Ishikawa (cell line): ENCODE data around the gene PLXDC2.

Experiments
- CEBPB ChIP-seq: IDR thresholded peaks from 2 replicates; pipeline ENCODE4 v1.6.1; 2012
- CREB1 ChIP-seq: IDR thresholded peaks from 2 replicates; pipeline ENCODE4 v1.6.1; 2012; ENCODE audit warnings: low read depth
- EGR1 ChIP-seq: IDR thresholded peaks from 2 replicates; pipeline ENCODE4 v1.6.1; 2012
- EP300 ChIP-seq: IDR thresholded peaks from 2 replicates; pipeline ENCODE4 v1.6.1; 2012; ENCODE audit warnings: borderline replicate concordance
- FOXM1 ChIP-seq: IDR thresholded peaks from 2 replicates; pipeline ENCODE4 v1.6.1; 2012; ENCODE audit warnings: low read depth, borderline replicate concordance
- MAX ChIP-seq: IDR thresholded peaks from 2 replicates; pipeline ENCODE4 v1.6.1; 2012
- NFIC ChIP-seq: IDR thresholded peaks from 2 replicates; pipeline ENCODE4 v1.6.1; 2012
- RAD21 ChIP-seq: IDR thresholded peaks from 2 replicates; pipeline ENCODE4 v1.6.1; 2012; ENCODE audit warnings: low read depth
- REST ChIP-seq: IDR thresholded peaks from 2 replicates; pipeline ENCODE4 v1.6.1; 2012; ENCODE audit warnings: low read depth, mild to moderate bottlenecking
- TAF1 ChIP-seq: IDR thresholded peaks from 2 replicates; pipeline ENCODE4 v1.6.1; 2012; ENCODE audit warnings: low read depth, mild to moderate bottlenecking
- TCF12 ChIP-seq: IDR thresholded peaks from 2 replicates; pipeline ENCODE4 v1.6.1; 2012; ENCODE audit warnings: low read depth
- TEAD4 ChIP-seq: IDR thresholded peaks from 2 replicates; pipeline ENCODE4 v1.6.1; 2012
- USF1 ChIP-seq: IDR thresholded peaks from 2 replicates; pipeline ENCODE4 v1.6.1; 2012
- YY1 ChIP-seq: IDR thresholded peaks from 2 replicates; pipeline ENCODE4 v1.6.1; 2012; ENCODE audit warnings: low read depth
- ZBTB7A ChIP-seq: IDR thresholded peaks from 2 replicates; pipeline ENCODE4 v1.6.1; 2012; ENCODE audit warnings: low read depth

PLXDC2 gene

GRCh38 chr10:19987931-19988330 is 171.7 kb downstream of the PLXDC2 start:
- TF ChIP-seq RAD21 (no peak), NFIC (no peak), TAF1 (no peak), EGR1 (no peak), MAX (no peak), YY1 (no peak), FOXM1 (no peak), TCF12 (no peak)

GRCh38 chr10:19993714-19994315 is 177.6 kb downstream of the PLXDC2 start:
- TF ChIP-seq MAX (no peak), TCF12 (no peak), TAF1 (no peak), EP300 (no peak), USF1 (no peak), EGR1 (no peak), ZBTB7A (no peak), TEAD4 (no peak), RAD21 (no peak), NFIC (no peak), REST (no peak), FOXM1 (no peak), CEBPB (no peak)

- TF ChIP-seq TEAD4 (no peak), EP300 (no peak), TAF1 (no peak), CREB1 (no peak), CEBPB (no peak), USF1 (no peak)
Measured at GRCh38 chr10:19998482-19998881, 182.2 kb downstream of the PLXDC2 start.

- TF ChIP-seq CREB1 (no peak), RAD21 (no peak), USF1 (no peak), CEBPB (no peak), TAF1 (no peak), FOXM1 (no peak), TEAD4 (no peak), EGR1 (no peak), YY1 (no peak), ZBTB7A (no peak), NFIC (no peak), REST (no peak), EP300 (no peak), MAX (no peak)
Measured at GRCh38 chr10:19999431-19999830, 183.2 kb downstream of the PLXDC2 start.

GRCh38 chr10:20002657-20003056 is 186.4 kb downstream of the PLXDC2 start:
- TF ChIP-seq TEAD4 (no peak), EGR1 (no peak), RAD21 (no peak), USF1 (no peak), ZBTB7A (no peak)

- TF ChIP-seq REST (no peak), TCF12 (no peak), EGR1 (no peak), FOXM1 (no peak), ZBTB7A (no peak), EP300 (no peak), CEBPB (no peak), YY1 (no peak), TEAD4 (no peak), RAD21 (no peak), CREB1 (no peak), NFIC (no peak), MAX (no peak)
Measured at GRCh38 chr10:20004087-20004523, 187.9 kb downstream of the PLXDC2 start.
